Testis (tissue), 2 donors: ENCODE data around the gene ZNF263.

Source experiments
- POLR2A ChIP-seq: fragments of 450-650 bp; IDR thresholded peaks from one replicate; pipeline ENCODE4 v1.6.1; 2017; ENCODE audit warnings: antibody characterized with exemption, mild to moderate bottlenecking, moderate library complexity
- TF ChIP-seq, protein P1 (sequence below), 3 experiments: fragments of 450-650 bp in 2 of 3; fragments of 200-600 bp in 1 of 3; sonication (generic) in 1 of 3; IDR thresholded peaks; one replicate each; pipeline ENCODE4 v1.5.1; 2016 to 2019; ENCODE audit warnings: antibody characterized with exemption in 3 of 3, mild to moderate bottlenecking in 2 of 3, moderate library complexity in 1 of 3

DNA sequence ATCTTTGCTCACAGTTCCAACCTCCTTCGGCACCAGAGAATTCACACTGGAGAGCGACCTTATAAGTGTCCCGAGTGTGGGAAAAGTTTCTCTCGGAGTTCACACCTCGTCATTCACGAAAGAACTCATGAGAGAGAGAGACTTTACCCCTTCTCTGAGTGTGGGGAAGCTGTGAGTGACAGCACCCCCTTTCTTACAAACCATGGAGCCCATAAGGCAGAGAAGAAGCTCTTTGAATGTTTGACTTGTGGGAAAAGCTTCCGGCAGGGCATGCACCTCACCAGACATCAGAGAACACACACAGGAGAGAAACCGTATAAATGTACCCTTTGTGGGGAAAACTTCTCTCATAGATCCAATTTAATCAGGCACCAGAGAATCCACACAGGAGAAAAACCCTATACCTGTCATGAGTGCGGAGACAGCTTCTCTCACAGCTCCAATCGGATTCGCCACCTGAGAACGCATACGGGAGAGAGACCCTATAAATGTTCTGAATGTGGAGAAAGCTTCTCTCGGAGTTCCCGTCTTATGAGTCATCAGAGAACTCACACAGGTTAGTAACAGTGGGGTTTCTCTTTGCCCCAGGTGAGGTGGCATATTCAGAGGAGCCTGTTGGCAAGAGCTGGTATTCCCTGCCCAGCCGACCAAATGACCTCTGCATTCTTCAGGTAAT, 6.8 kb downstream of the ZNF263 start:
- TF ChIP-seq, protein P1, sequence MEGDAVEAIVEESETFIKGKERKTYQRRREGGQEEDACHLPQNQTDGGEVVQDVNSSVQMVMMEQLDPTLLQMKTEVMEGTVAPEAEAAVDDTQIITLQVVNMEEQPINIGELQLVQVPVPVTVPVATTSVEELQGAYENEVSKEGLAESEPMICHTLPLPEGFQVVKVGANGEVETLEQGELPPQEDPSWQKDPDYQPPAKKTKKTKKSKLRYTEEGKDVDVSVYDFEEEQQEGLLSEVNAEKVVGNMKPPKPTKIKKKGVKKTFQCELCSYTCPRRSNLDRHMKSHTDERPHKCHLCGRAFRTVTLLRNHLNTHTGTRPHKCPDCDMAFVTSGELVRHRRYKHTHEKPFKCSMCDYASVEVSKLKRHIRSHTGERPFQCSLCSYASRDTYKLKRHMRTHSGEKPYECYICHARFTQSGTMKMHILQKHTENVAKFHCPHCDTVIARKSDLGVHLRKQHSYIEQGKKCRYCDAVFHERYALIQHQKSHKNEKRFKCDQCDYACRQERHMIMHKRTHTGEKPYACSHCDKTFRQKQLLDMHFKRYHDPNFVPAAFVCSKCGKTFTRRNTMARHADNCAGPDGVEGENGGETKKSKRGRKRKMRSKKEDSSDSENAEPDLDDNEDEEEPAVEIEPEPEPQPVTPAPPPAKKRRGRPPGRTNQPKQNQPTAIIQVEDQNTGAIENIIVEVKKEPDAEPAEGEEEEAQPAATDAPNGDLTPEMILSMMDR (IDR thresholded peaks at IDR 0.05): no peak
- TF ChIP-seq POLR2A: no peak
